Ovary (tissue), 9 donors: Measurements from ENCODE around the gene GTPBP2. TPM values are rescaled to one million over a fixed set of nuclear protein-coding genes. Genes with fewer than 3 reads are reported as not detected.

Source experiments
- DNase-seq, 5 donors: peaks; one replicate each; pipeline ENCODE4 v3.0.0-alpha.2; 2019 to 2020
- H3K27ac ChIP-seq, 2 donors: fragments of 200-600 bp; one replicate each; pipeline versions ENCODE4 v1.5.1 to v1.8.0; 2019 to 2022
- H3K27me3 ChIP-seq: fragments of 200-600 bp; one replicate; pipeline ENCODE4 v1.8.0; 2022
- H3K36me3 ChIP-seq: fragments of 200-600 bp; sonication (generic); one replicate; pipeline ENCODE4 v1.5.1; 2019
- H3K4me1 ChIP-seq: one replicate; pipeline ENCODE4 v1.8.1; 2013; ENCODE audit warnings: mild to moderate bottlenecking, moderate library complexity; ENCODE audit not compliant: insufficient read depth
- H3K4me3 ChIP-seq: fragments of 200-600 bp; sonication (generic); one replicate; pipeline ENCODE4 v1.5.1; 2017
- H3K9me3 ChIP-seq, 2 donors: fragments of 200-600 bp in 1 of 2; sonication (generic) in 1 of 2; one replicate each; pipeline versions ENCODE4 v1.5.1 to v1.8.1; 2013 to 2019; ENCODE audit warnings: mild to moderate bottlenecking in 1 of 2, moderate library complexity in 1 of 2
- EP300 ChIP-seq: sonication (generic); formaldehyde crosslinking; IDR thresholded peaks from one replicate; pipeline ENCODE4 v1.6.1; 2017; ENCODE audit warnings: antibody characterized with exemption
- POLR2A ChIP-seq: fragments of 450-650 bp; IDR thresholded peaks from one replicate; pipeline ENCODE4 v1.6.1; 2017; ENCODE audit warnings: antibody characterized with exemption, mild to moderate bottlenecking, moderate library complexity
- WGBS, 3 donors: extraction: QIAGEN DNeasy Blood & Tissue Kit in 1 of 3; methylation state at CpG; one replicate each; pipeline versions ENCODE4 v1.1.5 to v1.1.7; 2013 to 2017; 5-methylcytosine and 5-hydroxymethylcytosine counted together
- intact Hi-C, 4 donors: fragments of 100-400 bp; cut with DNase I; formaldehyde crosslinking; loops; one replicate each; pipeline versions ENCODE4 v1.11.0 to v1.15.1; 2022 to 2023
- polyA plus RNA-seq, 2 donors: library from polyadenylated mRNA; stranded (reverse); fragments of 200-250 nt in 1 of 2; fragments of 350-450 nt in 1 of 2; fragmentation: Illumina TruSeq in 1 of 2; extraction: RNeasy Lipid Tissue Mini Kit (QIAGEN cat#74804) in 1 of 2; gene quantifications; one replicate each; pipeline ENCODE4 v1.2.3, GENCODE V29; 2013 to 2014
- total RNA-seq, 7 donors: library from RNA; depleted of rRNA in 2 of 7; stranded (reverse); fragments of >200 nt in 2 of 7; fragmentation: NEBNext Ultra II Directional in 3 of 7; extraction: Animal tissue kit (Norgen Biotek cat#: 25700) in 3 of 7; gene quantifications; one replicate each; pipeline versions ENCODE4 v1.1.0 to v1.2.4, GENCODE V29; 2016 to 2023
- TF ChIP-seq, protein P1 (sequence below), 3 donors: fragments of 450-650 bp in 2 of 3; fragments of 200-600 bp in 1 of 3; IDR thresholded peaks; one replicate each; pipeline versions ENCODE4 v1.5.1 to v1.8.0; 2016 to 2022; ENCODE audit warnings: antibody characterized with exemption in 3 of 3, mild to moderate bottlenecking in 1 of 3
- donor health status: DM: no; HTN: no; CAD: no; lungs with moderate emphysema.
- donor health status: DM: no; HTN: no; CAD: no.
- donor health status: Bipolar disorder and iron deficiency.
- donor health status: DM: yes; HTN: yes; CAD: no.
- donor health status: DM: no; HTN: no; CAD: no.
- donor health status: DM: yes; HTN: yes; CAD: no.

Gene GTPBP2
- total and polyA plus RNA-seq, 9 donors = 24.9 to 60.4 (median 33.1) TPM

DNA sequence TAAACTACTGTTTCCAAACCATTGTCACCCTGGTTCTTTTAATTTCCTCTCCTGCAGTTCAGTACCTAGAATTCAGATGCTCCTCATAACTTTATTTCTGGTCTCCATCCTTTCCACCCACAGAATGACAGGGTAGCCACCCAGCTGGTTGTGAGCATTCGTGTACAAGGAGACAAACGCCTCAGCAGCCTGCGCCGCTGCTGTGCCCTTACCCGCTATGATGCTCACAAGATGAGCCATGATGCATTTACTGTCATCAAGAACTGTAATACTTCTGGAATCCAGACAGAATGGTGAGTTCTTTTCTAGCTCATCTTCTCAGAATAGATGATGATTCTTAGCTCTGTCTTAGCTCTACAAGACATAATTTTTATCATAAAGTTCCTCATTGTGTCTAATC lies 18.6 kb downstream of the GTPBP2 start:
- H3K36me3 ChIP-seq = no peaks in the 10 kb centered on the region
- no peak overlapping the region for H3K4me3 ChIP-seq
- no peaks in the 10 kb centered on the region for H3K27me3 ChIP-seq
- H3K4me1 ChIP-seq = no peaks in the 10 kb centered on the region
- intact Hi-C loops = no loop called here
- WGBS, 3 donors = 94 to 98% (median 97%) methylated on average over 5 of the region's 5 CpGs
- no peak for TF ChIP-seq EP300
- TF ChIP-seq, protein P1, sequence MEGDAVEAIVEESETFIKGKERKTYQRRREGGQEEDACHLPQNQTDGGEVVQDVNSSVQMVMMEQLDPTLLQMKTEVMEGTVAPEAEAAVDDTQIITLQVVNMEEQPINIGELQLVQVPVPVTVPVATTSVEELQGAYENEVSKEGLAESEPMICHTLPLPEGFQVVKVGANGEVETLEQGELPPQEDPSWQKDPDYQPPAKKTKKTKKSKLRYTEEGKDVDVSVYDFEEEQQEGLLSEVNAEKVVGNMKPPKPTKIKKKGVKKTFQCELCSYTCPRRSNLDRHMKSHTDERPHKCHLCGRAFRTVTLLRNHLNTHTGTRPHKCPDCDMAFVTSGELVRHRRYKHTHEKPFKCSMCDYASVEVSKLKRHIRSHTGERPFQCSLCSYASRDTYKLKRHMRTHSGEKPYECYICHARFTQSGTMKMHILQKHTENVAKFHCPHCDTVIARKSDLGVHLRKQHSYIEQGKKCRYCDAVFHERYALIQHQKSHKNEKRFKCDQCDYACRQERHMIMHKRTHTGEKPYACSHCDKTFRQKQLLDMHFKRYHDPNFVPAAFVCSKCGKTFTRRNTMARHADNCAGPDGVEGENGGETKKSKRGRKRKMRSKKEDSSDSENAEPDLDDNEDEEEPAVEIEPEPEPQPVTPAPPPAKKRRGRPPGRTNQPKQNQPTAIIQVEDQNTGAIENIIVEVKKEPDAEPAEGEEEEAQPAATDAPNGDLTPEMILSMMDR (IDR thresholded peaks at IDR 0.05) = no peak
- no peak for TF ChIP-seq POLR2A
- H3K27ac ChIP-seq = no peak overlapping the region
- H3K9me3 ChIP-seq = no peaks in the 10 kb centered on the region
- no peak for DNase-seq

DNA sequence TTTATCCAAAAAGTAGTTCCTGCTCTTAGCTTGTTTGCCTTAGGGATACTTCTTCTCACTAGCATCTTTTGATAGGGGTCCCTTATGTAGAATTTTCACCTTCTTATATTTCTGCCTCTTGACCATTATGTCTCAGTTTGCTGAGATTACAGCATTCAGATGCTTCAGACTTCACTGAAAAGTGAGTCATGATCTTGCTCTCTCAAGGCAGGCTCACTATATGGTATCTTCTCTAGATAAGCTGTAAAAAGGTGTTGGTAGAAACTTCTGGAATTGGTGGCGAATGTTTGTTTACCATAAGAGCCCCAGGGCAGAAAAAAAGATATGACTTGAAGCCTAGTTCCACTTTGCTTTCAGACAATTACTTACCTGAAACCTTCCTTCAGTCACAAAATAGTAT lies 19.7 kb downstream of the GTPBP2 start:
- no peak overlapping the region for H3K4me3 ChIP-seq
- intact Hi-C loops = loop anchor here in 2 of 4 donors (5.0 to 10.0 kb wide), 2 partner anchors 465 to 468 kb away; no protein-coding TSS in a partner anchor
- H3K27ac ChIP-seq = no peak overlapping the region
- no peaks in the 10 kb centered on the region for H3K4me1 ChIP-seq
- 89 to 97% (median 95%) methylated on average over 1 of the region's 1 CpG for WGBS, 3 donors
- TF ChIP-seq EP300 (no peak), POLR2A (no peak)
- TF ChIP-seq, protein P1 (IDR thresholded peaks at IDR 0.05) = no peak
- no peaks in the 10 kb centered on the region for H3K9me3 ChIP-seq
- no peaks in the 10 kb centered on the region for H3K36me3 ChIP-seq
- DNase-seq = no peak
- no peaks in the 10 kb centered on the region for H3K27me3 ChIP-seq

DNA sequence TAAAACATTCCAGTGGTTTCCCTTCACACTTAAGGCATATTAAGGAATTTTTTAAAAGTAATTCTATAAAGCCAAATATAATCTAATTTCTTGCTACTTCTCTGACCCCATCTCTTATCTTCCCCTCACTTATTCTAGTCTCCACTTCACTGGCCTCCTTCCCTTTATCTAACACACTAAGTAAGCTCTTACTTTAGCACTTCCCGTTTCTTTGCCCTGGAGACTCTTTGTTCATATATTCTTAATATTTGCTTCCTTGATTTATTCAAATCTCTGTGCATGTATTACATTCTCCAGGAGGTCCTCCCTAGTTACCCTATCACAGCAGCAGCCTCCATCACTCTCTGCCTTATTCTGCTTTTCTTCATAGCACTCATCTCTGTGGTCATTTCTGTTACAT lies 20.3 kb downstream of the GTPBP2 start:
- H3K9me3 ChIP-seq = no peaks in the 10 kb centered on the region
- no peak overlapping the region for H3K27ac ChIP-seq
- intact Hi-C loops = loop anchor here in 2 of 4 donors (5.0 to 10.0 kb wide), 2 partner anchors 466 to 468 kb away; no protein-coding TSS in a partner anchor
- H3K36me3 ChIP-seq = no peaks in the 10 kb centered on the region
- TF ChIP-seq, protein P1 (IDR thresholded peaks at IDR 0.05) = no peak
- TF ChIP-seq POLR2A = no peak
- no peak for DNase-seq
- H3K27me3 ChIP-seq = no peaks in the 10 kb centered on the region
- H3K4me1 ChIP-seq = no peaks in the 10 kb centered on the region
- no peak overlapping the region for H3K4me3 ChIP-seq
- WGBS, 3 donors = 78 to 84% (median 78%) methylated on average over 1 of the region's 1 CpG

DNA sequence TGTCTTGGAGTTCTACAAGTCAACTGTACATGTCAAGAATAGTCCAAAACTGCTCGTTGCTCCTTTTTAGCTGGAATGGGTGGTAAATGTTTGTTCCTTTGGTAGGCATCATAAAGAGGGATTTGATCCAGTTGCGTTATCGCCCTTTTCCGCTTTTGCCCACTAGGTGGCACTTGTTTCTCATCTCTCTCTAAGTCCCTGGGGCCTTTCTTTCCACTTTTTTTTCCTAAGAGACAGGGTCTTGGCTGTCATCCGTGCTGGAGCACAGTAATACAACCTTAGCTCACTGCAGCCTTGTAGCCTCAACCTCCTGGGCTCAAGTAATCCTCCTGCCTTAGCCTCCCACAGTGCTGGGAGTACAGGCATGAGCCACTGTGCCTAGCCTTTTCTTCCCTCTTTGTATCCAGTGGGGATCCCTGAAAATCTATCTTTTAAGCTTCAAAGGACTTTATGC lies 20.7 kb downstream of the GTPBP2 start:
- H3K4me1 ChIP-seq = no peaks in the 10 kb centered on the region
- H3K27ac ChIP-seq = no peak overlapping the region
- H3K4me3 ChIP-seq = no peak overlapping the region
- no peaks in the 10 kb centered on the region for H3K27me3 ChIP-seq
- H3K36me3 ChIP-seq = no peaks in the 10 kb centered on the region
- H3K9me3 ChIP-seq = no peaks in the 10 kb centered on the region
- 2 to 4% (median 3%) methylated on average over 5 of the region's 5 CpGs for whole genome bisulfite sequencing, 3 donors
- TF ChIP-seq, protein P1 (IDR thresholded peaks at IDR 0.05) = peak; percentile 40 to 64 (median 61)
- no peak for TF ChIP-seq POLR2A
- DNase-seq = peak; percentile 49 to 73 (median 67)
- intact Hi-C loops = loop anchor here in 2 of 4 donors (5.0 to 10.0 kb wide), 2 partner anchors 466 to 469 kb away; no protein-coding TSS in a partner anchor
